ENCODE measurements around the gene PABPN1L.
A peak's percentile ranks its signal among the peaks of the same experiment; 100 is the strongest.

The PABPN1L gene

GRCh38 chr16:88831838-88832237 is 34.6 kb downstream of the PABPN1L start:
- Histone ChIP-seq H3K4me1 (ENCODE audit: control insufficient read depth in 2 of 2, insufficient read depth in 1 of 2, low read depth in 1 of 2, low read length in 2 of 2) (no peaks in the 10 kb centered on the region), H4K8ac (ENCODE audit: low read depth, low read length) (peak overlapping the region; percentile 43), H3K27me3 (ENCODE audit: control insufficient read depth in 3 of 3, insufficient read depth in 3 of 3, low read depth in 1 of 3, low read length in 3 of 3) (no peaks in the 10 kb centered on the region), H2AFZ (ENCODE audit: low read length) (no peak overlapping the region), H2BK12ac (ENCODE audit: low read length) (peak overlapping the region; percentile 41), H4K91ac (ENCODE audit: low read depth, low read length, poor library complexity) (no peak overlapping the region), H2BK5ac (ENCODE audit: low read length) (peak overlapping the region; percentile 66), H3K4me3 (ENCODE audit: low read length in 2 of 2) (no peak overlapping the region), H3K9ac (ENCODE audit: low read depth, low read length, poor library complexity) (peak overlapping the region; percentile 81), H3K36me3 (replicated peaks in 1 of 2; ENCODE audit: control insufficient read depth in 2 of 2, insufficient read depth in 2 of 2, low read length in 2 of 2) (peaks cover 0 to 7% of the 10 kb centered on the region in 2 donors), H3K79me1 (ENCODE audit: low read depth, low read length) (peaks cover 8% of the 10 kb centered on the region), H3K9me3 (replicated peaks in 1 of 2; ENCODE audit: control insufficient read depth in 2 of 2, insufficient read depth in 1 of 2, low read depth in 1 of 2, low read length in 2 of 2) (no peaks in the 10 kb centered on the region), H2BK120ac (ENCODE audit: low read depth, low read length) (no peak overlapping the region), H2AK5ac (ENCODE audit: low read depth, low read length) (peak overlapping the region; percentile 37), H3K27ac (replicated peaks; ENCODE audit: low read length) (no peak overlapping the region), H3K4me2 (ENCODE audit: insufficient read depth, low read length, poor library complexity, severe bottlenecking) (no peak overlapping the region), H3K4ac (ENCODE audit: low read length) (no peak overlapping the region), H3K18ac (ENCODE audit: low read length) (peak overlapping the region; percentile 48), H3K14ac (ENCODE audit: low read length) (peak overlapping the region; percentile 71), H2BK15ac (ENCODE audit: low read length) (no peak overlapping the region), H3K23ac (ENCODE audit: low read depth, low read length, poor library complexity) (no peak overlapping the region)
- DNase-seq (ENCODE audit: low spot score) = no peak
- no CpG with 5 or more reads among the region's 13 CpGs for WGBS, 2 donors (ENCODE audit: extremely low coverage in 2 of 2, insufficient read length in 2 of 2, insufficient replicate concordance in 1 of 2)

DNA sequence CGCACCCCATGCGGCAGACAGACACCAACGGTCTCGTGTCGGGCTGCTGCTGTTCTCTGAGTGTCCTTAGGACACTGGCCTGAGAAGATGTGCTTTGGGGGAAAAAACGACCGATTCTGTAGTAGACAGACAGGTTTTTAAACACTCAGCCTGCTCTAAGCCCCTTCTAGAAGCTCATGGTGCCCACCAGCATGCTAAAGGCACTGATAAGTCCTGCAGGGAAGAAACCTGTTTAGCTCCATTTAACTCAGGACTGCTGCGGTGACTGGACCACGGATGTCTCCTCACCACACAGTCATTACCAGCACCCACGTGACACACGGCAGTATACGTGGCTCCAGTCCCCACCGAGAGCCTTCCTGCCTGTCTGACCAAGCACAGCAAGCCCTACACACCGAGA is 35.7 kb downstream of the PABPN1L start:
- Histone ChIP-seq H3K4ac (ENCODE audit: low read length) (no peak overlapping the region), H3K27ac (replicated peaks; ENCODE audit: low read length) (no peak overlapping the region), H3K27me3 (ENCODE audit: control insufficient read depth in 3 of 3, insufficient read depth in 3 of 3, low read depth in 1 of 3, low read length in 3 of 3) (no peaks in the 10 kb centered on the region), H4K91ac (ENCODE audit: low read depth, low read length, poor library complexity) (no peak overlapping the region), H3K79me1 (ENCODE audit: low read depth, low read length) (peaks cover 7% of the 10 kb centered on the region), H3K9ac (ENCODE audit: low read depth, low read length, poor library complexity) (no peak overlapping the region), H3K4me1 (ENCODE audit: control insufficient read depth in 2 of 2, insufficient read depth in 1 of 2, low read depth in 1 of 2, low read length in 2 of 2) (no peaks in the 10 kb centered on the region), H3K9me3 (replicated peaks in 1 of 2; ENCODE audit: control insufficient read depth in 2 of 2, insufficient read depth in 1 of 2, low read depth in 1 of 2, low read length in 2 of 2) (no peaks in the 10 kb centered on the region), H2BK5ac (ENCODE audit: low read length) (no peak overlapping the region), H2BK120ac (ENCODE audit: low read depth, low read length) (no peak overlapping the region), H2BK15ac (ENCODE audit: low read length) (no peak overlapping the region), H2BK12ac (ENCODE audit: low read length) (no peak overlapping the region), H2AFZ (ENCODE audit: low read length) (no peak overlapping the region), H3K18ac (ENCODE audit: low read length) (no peak overlapping the region), H3K4me3 (ENCODE audit: low read length in 2 of 2) (no peak overlapping the region), H2AK5ac (ENCODE audit: low read depth, low read length) (no peak overlapping the region), H4K8ac (ENCODE audit: low read depth, low read length) (no peak overlapping the region), H3K36me3 (replicated peaks in 1 of 2; ENCODE audit: control insufficient read depth in 2 of 2, insufficient read depth in 2 of 2, low read length in 2 of 2) (peaks cover 0 to 7% of the 10 kb centered on the region in 2 donors), H3K4me2 (ENCODE audit: insufficient read depth, low read length, poor library complexity, severe bottlenecking) (no peak overlapping the region), H3K23ac (ENCODE audit: low read depth, low read length, poor library complexity) (no peak overlapping the region), H3K14ac (ENCODE audit: low read length) (no peak overlapping the region)
- no peak for DNase-seq (ENCODE audit: low spot score)
- WGBS, 2 donors (ENCODE audit: extremely low coverage in 2 of 2, insufficient read length in 2 of 2, insufficient replicate concordance in 1 of 2) = no CpG with 5 or more reads among the region's 14 CpGs

DNA sequence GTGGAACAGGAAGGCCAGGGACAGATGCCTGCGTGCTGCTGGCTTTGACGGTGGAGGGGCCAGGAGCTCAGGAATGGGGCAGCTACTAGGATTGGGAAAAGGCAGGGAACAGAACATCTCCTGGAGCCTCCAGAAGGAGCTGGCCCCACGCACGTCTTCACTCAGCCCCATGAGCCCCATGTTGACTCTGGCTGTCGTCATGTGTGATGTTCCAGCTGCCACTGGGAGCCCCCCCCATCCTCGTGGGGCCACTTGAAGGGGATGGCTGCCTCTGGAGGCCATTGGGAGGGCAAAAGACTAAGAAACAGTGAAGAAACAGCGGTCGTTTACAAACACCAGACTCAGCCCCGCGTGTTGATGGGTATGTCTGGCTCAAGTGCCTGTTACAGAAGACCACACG is 36.2 kb downstream of the PABPN1L start:
- H2BK120ac ChIP-seq (ENCODE audit: low read depth, low read length) = no peak overlapping the region
- no peak overlapping the region for H2AFZ ChIP-seq (ENCODE audit: low read length)
- H3K18ac ChIP-seq (ENCODE audit: low read length) = no peak overlapping the region
- H2BK15ac ChIP-seq (ENCODE audit: low read length) = no peak overlapping the region
- H2BK12ac ChIP-seq (ENCODE audit: low read length) = no peak overlapping the region
- no peaks in the 10 kb centered on the region for H3K27me3 ChIP-seq (ENCODE audit: control insufficient read depth in 3 of 3, insufficient read depth in 3 of 3, low read depth in 1 of 3, low read length in 3 of 3)
- H3K79me1 ChIP-seq (ENCODE audit: low read depth, low read length) = peaks cover 4% of the 10 kb centered on the region
- H3K14ac ChIP-seq (ENCODE audit: low read length) = no peak overlapping the region
- H3K4me1 ChIP-seq (ENCODE audit: control insufficient read depth in 2 of 2, insufficient read depth in 1 of 2, low read depth in 1 of 2, low read length in 2 of 2) = no peaks in the 10 kb centered on the region
- no peaks in the 10 kb centered on the region for H3K9me3 ChIP-seq (replicated peaks in 1 of 2; ENCODE audit: control insufficient read depth in 2 of 2, insufficient read depth in 1 of 2, low read depth in 1 of 2, low read length in 2 of 2)
- H4K8ac ChIP-seq (ENCODE audit: low read depth, low read length) = no peak overlapping the region
- H3K23ac ChIP-seq (ENCODE audit: low read depth, low read length, poor library complexity) = no peak overlapping the region
- H3K4ac ChIP-seq (ENCODE audit: low read length) = no peak overlapping the region
- no peak overlapping the region for H2BK5ac ChIP-seq (ENCODE audit: low read length)
- no peak overlapping the region for H4K91ac ChIP-seq (ENCODE audit: low read depth, low read length, poor library complexity)
- no peak overlapping the region for H3K4me2 ChIP-seq (ENCODE audit: insufficient read depth, low read length, poor library complexity, severe bottlenecking)
- no peak overlapping the region for H3K9ac ChIP-seq (ENCODE audit: low read depth, low read length, poor library complexity)
- H2AK5ac ChIP-seq (ENCODE audit: low read depth, low read length) = no peak overlapping the region
- no peak overlapping the region for H3K4me3 ChIP-seq (ENCODE audit: low read length in 2 of 2)
- H3K27ac ChIP-seq (replicated peaks; ENCODE audit: low read length) = no peak overlapping the region
- peaks cover 0 to 4% of the 10 kb centered on the region in 2 donors for H3K36me3 ChIP-seq (replicated peaks in 1 of 2; ENCODE audit: control insufficient read depth in 2 of 2, insufficient read depth in 2 of 2, low read length in 2 of 2)
- no CpG with 5 or more reads among the region's 11 CpGs for WGBS, 2 donors (ENCODE audit: extremely low coverage in 2 of 2, insufficient read length in 2 of 2, insufficient replicate concordance in 1 of 2)
- no peak for DNase-seq (ENCODE audit: low spot score)

DNA sequence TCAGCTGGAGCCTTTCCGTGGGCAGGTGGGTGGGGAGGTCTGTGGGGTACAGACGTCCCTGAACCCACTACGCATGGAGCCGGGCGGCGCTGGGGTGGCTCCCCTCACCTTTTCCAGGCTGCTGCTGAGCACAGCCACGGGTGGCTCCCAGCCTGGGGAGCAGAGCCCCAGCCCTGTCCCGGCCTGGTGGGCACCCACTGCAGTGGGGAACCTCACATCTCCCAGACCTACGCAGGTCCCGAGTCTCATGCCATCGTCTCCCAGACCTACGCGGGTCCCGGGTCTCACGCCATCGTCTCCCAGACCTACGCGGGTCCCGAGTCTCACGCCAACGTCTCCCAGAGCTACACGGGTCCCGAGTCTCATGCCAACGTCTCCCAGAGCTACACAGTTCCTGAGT is 37.7 kb downstream of the PABPN1L start:
- H2BK12ac ChIP-seq (ENCODE audit: low read length) = no peak overlapping the region
- no peak overlapping the region for H3K18ac ChIP-seq (ENCODE audit: low read length)
- H3K9me3 ChIP-seq (replicated peaks in 1 of 2; ENCODE audit: control insufficient read depth in 2 of 2, insufficient read depth in 1 of 2, low read depth in 1 of 2, low read length in 2 of 2) = no peaks in the 10 kb centered on the region
- H4K91ac ChIP-seq (ENCODE audit: low read depth, low read length, poor library complexity) = no peak overlapping the region
- no peak overlapping the region for H2BK5ac ChIP-seq (ENCODE audit: low read length)
- no CpG with 5 or more reads among the region's 24 CpGs for WGBS, 2 donors (ENCODE audit: extremely low coverage in 2 of 2, insufficient read length in 2 of 2, insufficient replicate concordance in 1 of 2)
- no peak for DNase-seq (ENCODE audit: low spot score)
- H3K27me3 ChIP-seq (ENCODE audit: control insufficient read depth in 3 of 3, insufficient read depth in 3 of 3, low read depth in 1 of 3, low read length in 3 of 3) = no peaks in the 10 kb centered on the region
- H3K9ac ChIP-seq (ENCODE audit: low read depth, low read length, poor library complexity) = no peak overlapping the region
- no peak overlapping the region for H2AFZ ChIP-seq (ENCODE audit: low read length)
- H3K79me1 ChIP-seq (ENCODE audit: low read depth, low read length) = peaks cover 4% of the 10 kb centered on the region
- no peak overlapping the region for H2BK15ac ChIP-seq (ENCODE audit: low read length)
- H3K4ac ChIP-seq (ENCODE audit: low read length) = no peak overlapping the region
- H3K4me1 ChIP-seq (ENCODE audit: control insufficient read depth in 2 of 2, insufficient read depth in 1 of 2, low read depth in 1 of 2, low read length in 2 of 2) = no peaks in the 10 kb centered on the region
- no peak overlapping the region for H3K4me3 ChIP-seq (ENCODE audit: low read length in 2 of 2)
- peak overlapping the region; percentile 43 for H3K23ac ChIP-seq (ENCODE audit: low read depth, low read length, poor library complexity)
- no peak overlapping the region for H4K8ac ChIP-seq (ENCODE audit: low read depth, low read length)
- H3K4me2 ChIP-seq (ENCODE audit: insufficient read depth, low read length, poor library complexity, severe bottlenecking) = no peak overlapping the region
- H2AK5ac ChIP-seq (ENCODE audit: low read depth, low read length) = no peak overlapping the region
- H3K36me3 ChIP-seq (replicated peaks in 1 of 2; ENCODE audit: control insufficient read depth in 2 of 2, insufficient read depth in 2 of 2, low read length in 2 of 2) = no peaks in the 10 kb centered on the region
- H3K14ac ChIP-seq (ENCODE audit: low read length) = no peak overlapping the region
- H3K27ac ChIP-seq (replicated peaks; ENCODE audit: low read length) = no peak overlapping the region
- no peak overlapping the region for H2BK120ac ChIP-seq (ENCODE audit: low read depth, low read length)
